Measurements from ENCODE around the gene DYNLT2. TPM values are rescaled to one million over a fixed set of nuclear protein-coding genes. Genes with fewer than 3 reads are reported as not detected.

The DYNLT2 gene
- total RNA-seq, 3 donors from 2014 or later (not counting 1 experiment from before 2014, with no cell fraction given): 4.0 to 6.8 (median 5.3) TPM

- H3K27me3 Mint-ChIP-seq (ENCODE audit: low read depth in 2 of 2): no peaks in the 10 kb centered on the region
- H3K4me1 Mint-ChIP-seq: peaks cover 12 to 16% of the 10 kb centered on the region in 2 donors
- no peaks in the 10 kb centered on the region for H3K36me3 ChIP-seq (ENCODE audit: control insufficient read depth, insufficient read depth, low read length)
- H3K36me3 Mint-ChIP-seq: no peaks in the 10 kb centered on the region
- peak within 1 kb of the TSS; percentile 74 for H3K4me3 ChIP-seq (ENCODE audit: low read length)
- ATAC-seq (peak; percentile 60 to 75 (median 64)), DNase-seq (peak; percentile 51 to 76)
- no peaks in the 10 kb centered on the region for H3K9me3 Mint-ChIP-seq
- WGBS (ENCODE audit: insufficient coverage): under 1% methylated on average over 74 of the region's 89 CpGs
- H3K27me3 ChIP-seq (ENCODE audit: control insufficient read depth, insufficient read depth, low read length): no peaks in the 10 kb centered on the region
- intact Hi-C loops (cut with micrococcal nuclease): loop anchor here (2.0 kb wide), 1 partner anchor 26 kb away; the partner anchor contains the start of genes DYNLT2 and ERMARD
- peaks cover 16% of the 10 kb centered on the region for H3K4me1 ChIP-seq (ENCODE audit: control insufficient read depth, insufficient read depth, low read length)
- H3K27ac ChIP-seq (ENCODE audit: low read length): peak within 1 kb of the TSS; percentile 67
- no peak for TF ChIP-seq CTCF (IDR thresholded peaks at IDR 0.05)
- no peaks in the 10 kb centered on the region for H3K9me3 ChIP-seq (ENCODE audit: control insufficient read depth, insufficient read depth, low read length)
- H3K27ac Mint-ChIP-seq: peak within 1 kb of the TSS; percentile 86 to 93
- H3K4me3 Mint-ChIP-seq: peak within 1 kb of the TSS; percentile 93
These were observed 26.8 kb downstream of the DYNLT2 start, which contains the start of gene PHF10 for GRCh38 chr6:169724494-169725124. Gene PHF10, minus strand, starts transcription at chr6:169724500. Its CDS starts 569 bp downstream, at chr6:169723931.

- Mint-ChIP-seq H3K27ac (no peak overlapping the region), H3K36me3 (no peaks in the 10 kb centered on the region), H3K27me3 (ENCODE audit: low read depth in 2 of 2) (no peaks in the 10 kb centered on the region), H3K4me1 (peaks cover 12 to 16% of the 10 kb centered on the region in 2 donors), H3K9me3 (no peaks in the 10 kb centered on the region), H3K4me3 (peak overlapping the region; percentile 64)
- Histone ChIP-seq H3K27ac (ENCODE audit: low read length) (no peak overlapping the region), H3K4me3 (ENCODE audit: low read length) (no peak overlapping the region), H3K9me3 (ENCODE audit: control insufficient read depth, insufficient read depth, low read length) (no peaks in the 10 kb centered on the region), H3K27me3 (ENCODE audit: control insufficient read depth, insufficient read depth, low read length) (no peaks in the 10 kb centered on the region), H3K36me3 (ENCODE audit: control insufficient read depth, insufficient read depth, low read length) (no peaks in the 10 kb centered on the region), H3K4me1 (ENCODE audit: control insufficient read depth, insufficient read depth, low read length) (peaks cover 16% of the 10 kb centered on the region)
- WGBS (ENCODE audit: insufficient coverage): under 1% methylated on average over 89 of the region's 89 CpGs
- peak; percentile 46 to 68 (median 64) for ATAC-seq
- DNase-seq: peak; percentile 43 to 77
- no peak for TF ChIP-seq CTCF (IDR thresholded peaks at IDR 0.05)
- intact Hi-C loops (cut with micrococcal nuclease): loop anchor here (1.0 to 2.0 kb wide), 2 partner anchors 22 to 27 kb away; partner anchors contain the start of genes C6orf120, DYNLT2, ERMARD and WDR27
These were observed 27.3 kb downstream of the DYNLT2 start for GRCh38 chr6:169723991-169724493.

GRCh38 chr6:169723200-169723909 is 28.0 kb downstream of the DYNLT2 start:
- Histone ChIP-seq H3K4me3 (ENCODE audit: low read length) (peak overlapping the region; percentile 74), H3K27me3 (ENCODE audit: control insufficient read depth, insufficient read depth, low read length) (no peaks in the 10 kb centered on the region), H3K36me3 (ENCODE audit: control insufficient read depth, insufficient read depth, low read length) (no peaks in the 10 kb centered on the region), H3K4me1 (ENCODE audit: control insufficient read depth, insufficient read depth, low read length) (peaks cover 16% of the 10 kb centered on the region), H3K27ac (ENCODE audit: low read length) (peak overlapping the region; percentile 67), H3K9me3 (ENCODE audit: control insufficient read depth, insufficient read depth, low read length) (no peaks in the 10 kb centered on the region)
- H3K27ac Mint-ChIP-seq: peak overlapping the region; percentile 86 to 93
- H3K36me3 Mint-ChIP-seq: no peaks in the 10 kb centered on the region
- DNase-seq (peak; percentile 59 to 80), ATAC-seq (peak; percentile 42 to 55 (median 52))
- H3K4me3 Mint-ChIP-seq: peak overlapping the region; percentile 93
- H3K9me3 Mint-ChIP-seq: no peaks in the 10 kb centered on the region
- H3K4me1 Mint-ChIP-seq: peaks cover 12 to 16% of the 10 kb centered on the region in 2 donors
- TF ChIP-seq CTCF (IDR thresholded peaks at IDR 0.05): no peak
- WGBS (ENCODE audit: insufficient coverage): under 1% methylated on average over 70 of the region's 70 CpGs
- intact Hi-C loops (cut with micrococcal nuclease): loop anchor here (1.0 kb wide), 1 partner anchor 21 kb away; the partner anchor contains the start of genes C6orf120 and WDR27
- H3K27me3 Mint-ChIP-seq (ENCODE audit: low read depth in 2 of 2): no peaks in the 10 kb centered on the region
